LHCN-M2 (cell line): ENCODE results near the gene ENTPD8. TPM values are rescaled to one million over a fixed set of nuclear protein-coding genes. Genes with fewer than 3 reads are reported as not detected.

ENCODE experiments used
- DNase-seq: peaks from one replicate; pipeline ENCODE4 v3.0.0-alpha.2; 2012; ENCODE audit warnings: low read depth
- polyA plus RNA-seq: library from polyadenylated mRNA; unstranded; fragments of >200 nt; gene quantifications from one replicate; pipeline ENCODE4 v1.2.1, GENCODE V29; 2012; ENCODE audit warnings: missing spikeins
- total RNA-seq: library from RNA; depleted of rRNA; stranded (reverse); fragments of >200 nt; gene quantifications from 2 replicates; pipeline ENCODE4 v1.2.3, GENCODE V29; 2014; rRNA removed

ENTPD8 gene
- not detected in 2 replicates for total RNA-seq
- not detected for polyA plus RNA-seq

- no peak for DNase-seq
Observed at GRCh38 chr9:137441289-137441934, at the start of gene ENTPD8. TSS of gene ENTPD8 (minus strand) at chr9:137441357. CDS start at chr9:137438285, 3,072 bp downstream.

- no peak for DNase-seq
Observed at GRCh38 chr9:137490532-137491186, 49.5 kb upstream of the ENTPD8 start.

GRCh38 chr9:137488906-137489305 lies 47.7 kb upstream of the ENTPD8 start:
- no peak for DNase-seq

GRCh38 chr9:137488327-137488653 lies 47.1 kb upstream of the ENTPD8 start:
- DNase-seq: no peak

GRCh38 chr9:137487454-137488326 lies 46.5 kb upstream of the ENTPD8 start:
- no peak for DNase-seq

GRCh38 chr9:137486545-137487453 lies 45.6 kb upstream of the ENTPD8 start:
- no peak for DNase-seq

GRCh38 chr9:137486141-137486490 lies 45.0 kb upstream of the ENTPD8 start:
- no peak for DNase-seq

- no peak for DNase-seq
Observed at GRCh38 chr9:137485343-137486140, 44.4 kb upstream of the ENTPD8 start.

GRCh38 chr9:137484551-137485315 lies 43.6 kb upstream of the ENTPD8 start:
- DNase-seq: no peak

- peak; percentile 74 for DNase-seq
Observed at GRCh38 chr9:137482094-137482781, 41.1 kb upstream of the ENTPD8 start.

- DNase-seq: no peak
Observed at GRCh38 chr9:137480686-137481683, 39.8 kb upstream of the ENTPD8 start.

GRCh38 chr9:137479892-137480685 lies 38.9 kb upstream of the ENTPD8 start:
- no peak for DNase-seq

- peak; percentile 63 for DNase-seq
Observed at GRCh38 chr9:137478962-137479861, 38.1 kb upstream of the ENTPD8 start.

- no peak for DNase-seq
Observed at GRCh38 chr9:137478613-137478961, 37.4 kb upstream of the ENTPD8 start.

- DNase-seq: no peak
Observed at GRCh38 chr9:137477778-137478612, 36.8 kb upstream of the ENTPD8 start.
